ENCODE data around the gene GCNT2.

GRCh38 chr6:10587656-10588406 is 66.7 kb downstream of the GCNT2 start:
- TF ChIP-seq POLR2A (IDR thresholded peaks at IDR 0.05; ENCODE audit: control extremely low read depth in 1 of 2, low read depth in 2 of 2, low read length in 2 of 2) (no peak), EP300 (IDR thresholded peaks at IDR 0.05; ENCODE audit: borderline replicate concordance in 1 of 2, low read depth in 2 of 2, low read length in 2 of 2) (no peak), USF2 (IDR thresholded peaks at IDR 0.05; ENCODE audit: low read length) (no peak), SP4 (IDR thresholded peaks at IDR 0.05; ENCODE audit: low read length) (no peak), GABPA (IDR thresholded peaks at IDR 0.05; ENCODE audit: borderline replicate concordance, insufficient read depth, low read length) (no peak), CEBPB (IDR thresholded peaks at IDR 0.05; ENCODE audit: low read depth, low read length) (no peak), EZH2 (IDR thresholded peaks at IDR 0.05; ENCODE audit: low read depth, low read length, severe bottlenecking) (no peak), SIN3A (conservative IDR thresholded peaks at IDR 0.05 in 1 of 2, IDR thresholded peaks at IDR 0.05 in 1 of 2; ENCODE audit: low read depth in 1 of 2, low read length in 2 of 2) (no peak), FOSL1 (IDR thresholded peaks at IDR 0.05; ENCODE audit: insufficient read depth, low read depth, low read length) (no peak)
- TF ChIP-seq, protein P1, sequence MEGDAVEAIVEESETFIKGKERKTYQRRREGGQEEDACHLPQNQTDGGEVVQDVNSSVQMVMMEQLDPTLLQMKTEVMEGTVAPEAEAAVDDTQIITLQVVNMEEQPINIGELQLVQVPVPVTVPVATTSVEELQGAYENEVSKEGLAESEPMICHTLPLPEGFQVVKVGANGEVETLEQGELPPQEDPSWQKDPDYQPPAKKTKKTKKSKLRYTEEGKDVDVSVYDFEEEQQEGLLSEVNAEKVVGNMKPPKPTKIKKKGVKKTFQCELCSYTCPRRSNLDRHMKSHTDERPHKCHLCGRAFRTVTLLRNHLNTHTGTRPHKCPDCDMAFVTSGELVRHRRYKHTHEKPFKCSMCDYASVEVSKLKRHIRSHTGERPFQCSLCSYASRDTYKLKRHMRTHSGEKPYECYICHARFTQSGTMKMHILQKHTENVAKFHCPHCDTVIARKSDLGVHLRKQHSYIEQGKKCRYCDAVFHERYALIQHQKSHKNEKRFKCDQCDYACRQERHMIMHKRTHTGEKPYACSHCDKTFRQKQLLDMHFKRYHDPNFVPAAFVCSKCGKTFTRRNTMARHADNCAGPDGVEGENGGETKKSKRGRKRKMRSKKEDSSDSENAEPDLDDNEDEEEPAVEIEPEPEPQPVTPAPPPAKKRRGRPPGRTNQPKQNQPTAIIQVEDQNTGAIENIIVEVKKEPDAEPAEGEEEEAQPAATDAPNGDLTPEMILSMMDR (IDR thresholded peaks at IDR 0.05; ENCODE audit: control extremely low read depth in 1 of 3, insufficient read depth in 1 of 3, low read depth in 1 of 3, low read length in 3 of 3) = no peak
